GM23248 (cell line): ENCODE results near the gene NCK1. TPM values are rescaled to one million over a fixed set of nuclear protein-coding genes. Genes with fewer than 3 reads are reported as not detected.
"Not testable (repeated sequence)": the region's sequence is repeated elsewhere in the genome, so short reads cannot be mapped to it uniquely, and the experiment has no call there.

Source experiments
- DNase-seq: peaks from one replicate; pipeline ENCODE4 v3.0.0-alpha.2; 2015
- H2AFZ ChIP-seq: fragments of 200-600 bp; sonication (generic); 2 replicates; pipeline ENCODE4 v1.6.1; 2016; ENCODE audit warnings: antibody characterized with exemption
- H3F3A ChIP-seq: fragments of 200-600 bp; sonication (generic); 2 replicates; pipeline ENCODE4 v1.6.1; 2016; ENCODE audit warnings: mild to moderate bottlenecking, antibody characterized with exemption, mixed run types; ENCODE audit not compliant: insufficient read depth
- H3K27ac ChIP-seq: fragments of 200-600 bp; sonication (generic); 2 replicates; pipeline ENCODE4 v1.5.1; 2016; ENCODE audit warnings: mild to moderate bottlenecking
- H3K27me3 ChIP-seq: fragments of 200-600 bp; sonication (generic); replicated peaks from 2 replicates; pipeline ENCODE4 v1.6.1; 2016; ENCODE audit warnings: mild to moderate bottlenecking; ENCODE audit not compliant: insufficient read depth
- H3K36me3 ChIP-seq: fragments of 200-600 bp; sonication (generic); 2 replicates; pipeline ENCODE4 v1.6.1; 2016; ENCODE audit warnings: low read depth, mild to moderate bottlenecking
- H3K4me1 ChIP-seq: fragments of 200-600 bp; sonication (generic); 2 replicates; pipeline ENCODE4 v1.6.1; 2016; ENCODE audit warnings: mild to moderate bottlenecking; ENCODE audit not compliant: insufficient read depth
- H3K4me2 ChIP-seq: fragments of 200-600 bp; sonication (generic); one replicate; pipeline ENCODE4 v1.6.1; 2016; ENCODE audit warnings: mild to moderate bottlenecking; ENCODE audit not compliant: unreplicated experiment
- H3K4me3 ChIP-seq: fragments of 200-600 bp; sonication (generic); 2 replicates; pipeline ENCODE4 v1.5.1; 2016; ENCODE audit warnings: mild to moderate bottlenecking
- H3K79me2 ChIP-seq: fragments of 200-600 bp; sonication (generic); 2 replicates; pipeline ENCODE4 v1.6.1; 2016; ENCODE audit warnings: mild to moderate bottlenecking; ENCODE audit not compliant: insufficient read depth
- H3K9ac ChIP-seq: fragments of 200-600 bp; sonication (generic); 2 replicates; pipeline ENCODE4 v1.6.1; 2016; ENCODE audit warnings: mild to moderate bottlenecking
- H3K9me2 ChIP-seq: fragments of 200-600 bp; sonication (generic); 2 replicates; pipeline ENCODE4 v1.6.1; 2016; ENCODE audit warnings: mixed run types, mild to moderate bottlenecking, moderate library complexity; ENCODE audit not compliant: insufficient read depth
- H3K9me3 ChIP-seq: fragments of 200-600 bp; sonication (generic); one replicate; pipeline ENCODE4 v1.6.1; 2017; ENCODE audit warnings: low read depth
- H4K20me1 ChIP-seq: fragments of 200-600 bp; sonication (generic); 2 replicates; pipeline ENCODE4 v1.6.0; 2016; ENCODE audit not compliant: insufficient read depth
- EZH2 ChIP-seq: fragments of 200-600 bp; sonication (generic); IDR thresholded peaks from 2 replicates; pipeline ENCODE4 v1.6.1; 2018; ENCODE audit warnings: antibody characterized with exemption, mild to moderate bottlenecking; ENCODE audit not compliant: insufficient read depth, poor library complexity, severe bottlenecking
- EZH2phosphoT487 ChIP-seq: fragments of 200-600 bp; sonication (generic); IDR thresholded peaks from 2 replicates; pipeline ENCODE4 v1.6.1; 2018; ENCODE audit warnings: antibody characterized with exemption, moderate library complexity, mild to moderate bottlenecking, low read depth; ENCODE audit not compliant: insufficient read depth
- WGBS, 2 experiments: methylation state at CpG; one replicate each; pipeline ENCODE4 v1.1.6; 2015 to 2017; ENCODE audit warnings: low lambda C conversion rate in 2 of 2, low coverage in 1 of 2; ENCODE audit errors: missing lambda C conversion rate in 2 of 2; 5-methylcytosine and 5-hydroxymethylcytosine counted together
- in situ Hi-C: fragments of 300-500 bp; cut with MboI; formaldehyde crosslinking; loops from 2 replicates; pipeline ENCODE4 v1.15.0; 2020
- polyA plus RNA-seq: library from polyadenylated mRNA; unstranded; fragments of >200 nt; fragmentation: Nextera tagmentation; extraction: Ambion mirVana; gene quantifications from 2 replicates; pipeline ENCODE4 v1.2.1, GENCODE V29; 2016
- total RNA-seq: library from RNA; depleted of rRNA; stranded (reverse); fragments of >200 nt; shearing (Covaris generic); gene quantifications from 2 replicates; pipeline ENCODE4 v1.2.3, GENCODE V29; 2014

The NCK1 gene
- total and polyA plus RNA-seq, 2 experiments from 2014 or later, result 42.6 to 43.2 TPM

DNA sequence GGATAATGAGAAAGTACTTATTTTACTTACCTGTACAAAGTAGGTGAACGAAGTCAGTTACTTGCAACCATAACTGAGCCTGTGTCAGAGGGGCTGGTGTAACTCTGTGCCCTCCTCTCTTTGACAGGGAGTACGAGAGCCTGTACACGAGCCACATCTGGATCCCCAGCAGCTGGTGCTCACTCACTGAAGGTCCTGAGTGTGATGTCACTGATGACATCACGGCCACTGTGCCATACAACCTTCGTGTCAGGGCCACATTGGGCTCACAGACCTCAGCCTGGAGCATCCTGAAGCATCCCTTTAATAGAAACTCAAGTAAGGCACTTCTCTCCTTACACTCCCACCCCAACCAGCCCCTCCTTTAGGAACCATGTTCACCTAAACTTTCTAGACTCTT, 120.0 kb downstream of the NCK1 start:
- H3K4me2 ChIP-seq, result no peak overlapping the region
- peaks cover 16% of the 10 kb centered on the region for H3K79me2 ChIP-seq
- peaks cover 29% of the 10 kb centered on the region for H3K4me1 ChIP-seq
- H4K20me1 ChIP-seq, result no peaks in the 10 kb centered on the region
- H3K9ac ChIP-seq, result no peak overlapping the region
- H3F3A ChIP-seq, result peaks cover 21% of the 10 kb centered on the region
- in situ Hi-C loops, result no loop called here
- peaks cover 10% of the 10 kb centered on the region; the same call in 1 of the 2 replicates for H3K36me3 ChIP-seq
- no peak overlapping the region for H2AFZ ChIP-seq
- H3K4me3 ChIP-seq, result no peak overlapping the region
- TF ChIP-seq EZH2phosphoT487 (no peak), EZH2 (no peak)
- no peak overlapping the region for H3K27ac ChIP-seq
- no peak for DNase-seq
- WGBS, 2 experiments, result 95 to 96% methylated on average over 5 of the region's 5 CpGs
- H3K9me2 ChIP-seq, result no peaks in the 10 kb centered on the region
- no peaks in the 10 kb centered on the region for H3K9me3 ChIP-seq
- no peaks in the 10 kb centered on the region for H3K27me3 ChIP-seq

GRCh38 chr3:136982520-136983138, 120.6 kb downstream of the NCK1 start:
- TF ChIP-seq EZH2, result no peak
- no peak for TF ChIP-seq EZH2phosphoT487
- DNase-seq, result no peak
- peaks cover 21% of the 10 kb centered on the region for H3F3A ChIP-seq
- H3K4me1 ChIP-seq, result peaks cover 29% of the 10 kb centered on the region
- no peak overlapping the region for H3K27ac ChIP-seq
- no peaks in the 10 kb centered on the region for H3K9me3 ChIP-seq
- WGBS, 2 experiments, result 88 to 90% methylated on average over 3 to 4 of the region's 4 CpGs
- in situ Hi-C loops, result no loop called here
- no peak overlapping the region for H2AFZ ChIP-seq
- no peaks in the 10 kb centered on the region for H4K20me1 ChIP-seq
- peaks cover 11% of the 10 kb centered on the region for H3K79me2 ChIP-seq
- H3K9me2 ChIP-seq, result no peaks in the 10 kb centered on the region
- H3K27me3 ChIP-seq, result no peaks in the 10 kb centered on the region
- H3K9ac ChIP-seq, result no peak overlapping the region
- no peak overlapping the region for H3K4me3 ChIP-seq
- peaks cover 10% of the 10 kb centered on the region; the same call in 1 of the 2 replicates for H3K36me3 ChIP-seq
- no peak overlapping the region for H3K4me2 ChIP-seq

DNA sequence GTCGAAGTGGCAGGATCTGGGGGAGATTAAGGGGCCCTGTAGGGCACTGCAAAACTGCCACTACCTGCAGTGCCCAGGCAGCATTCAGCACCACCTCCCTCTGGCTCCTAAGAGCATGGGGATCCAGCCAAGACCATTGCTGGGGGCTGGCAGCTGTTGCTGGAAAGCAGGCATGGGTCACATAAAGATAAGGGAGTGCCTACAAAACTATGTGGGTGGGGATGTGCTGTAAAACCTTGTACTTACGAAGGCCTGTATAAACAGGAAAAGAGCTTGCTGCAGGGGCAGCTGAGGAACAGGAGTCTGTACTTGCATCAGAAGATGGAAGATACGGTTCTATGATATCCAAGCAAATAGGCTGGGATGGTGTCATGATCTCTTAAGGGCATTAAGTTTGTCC, 122.8 kb downstream of the NCK1 start:
- peaks cover 12% of the 10 kb centered on the region; the same call in 1 of the 2 replicates for H3K36me3 ChIP-seq
- H3K4me1 ChIP-seq, result peaks cover 25% of the 10 kb centered on the region
- TF ChIP-seq EZH2phosphoT487 (no peak), EZH2 (no peak)
- peaks cover 21% of the 10 kb centered on the region for H3F3A ChIP-seq
- H2AFZ ChIP-seq, result no peak overlapping the region
- peak overlapping the region; percentile 32 for H3K4me2 ChIP-seq
- no peaks in the 10 kb centered on the region for H3K9me2 ChIP-seq
- H3K79me2 ChIP-seq, result no peaks in the 10 kb centered on the region; the same call in 1 of the 2 replicates
- no peak overlapping the region for H3K4me3 ChIP-seq
- peak overlapping the region; percentile 16; the same call in 1 of the 2 replicates for H3K27ac ChIP-seq
- no peaks in the 10 kb centered on the region for H4K20me1 ChIP-seq
- no peaks in the 10 kb centered on the region for H3K27me3 ChIP-seq
- in situ Hi-C loops, result no loop called here
- peak; percentile 58 for DNase-seq
- no peaks in the 10 kb centered on the region for H3K9me3 ChIP-seq
- H3K9ac ChIP-seq, result no peak overlapping the region
- WGBS, 2 experiments, result 7 to 12% methylated on average over 3 of the region's 3 CpGs

GRCh38 chr3:136987398-136987980, 125.5 kb downstream of the NCK1 start:
- H4K20me1 ChIP-seq, H3K9ac ChIP-seq, H3K79me2 ChIP-seq, in situ Hi-C loops, H3K4me3 ChIP-seq, H3K27ac ChIP-seq, H3K36me3 ChIP-seq, DNase-seq, H3K9me3 ChIP-seq, H3K27me3 ChIP-seq, H3K4me2 ChIP-seq, H2AFZ ChIP-seq, H3K9me2 ChIP-seq: not testable (repeated sequence)
- WGBS, 2 experiments, result 96 to 100% methylated on average over 17 to 32 of the region's 39 CpGs
- Histone ChIP-seq H3F3A (peaks cover 21% of the 10 kb centered on the region), H3K4me1 (peaks cover 21% of the 10 kb centered on the region)
